Uterus (tissue), 2 donors: ENCODE results near the gene LOX.

Experiments
- CTCF ChIP-seq, 4 experiments: fragments of 200-600 bp in 2 of 4; fragments of 450-650 bp in 2 of 4; sonication (generic) in 2 of 4; IDR thresholded peaks; one replicate each; pipeline ENCODE4 v1.5.1; 2016 to 2019; ENCODE audit warnings: antibody characterized with exemption in 4 of 4, mild to moderate bottlenecking in 2 of 4, moderate library complexity in 1 of 4
- POLR2A ChIP-seq, 2 donors: fragments of 450-650 bp; IDR thresholded peaks; one replicate each; pipeline ENCODE4 v1.6.1; 2016; ENCODE audit warnings: antibody characterized with exemption in 2 of 2, mild to moderate bottlenecking in 1 of 2, moderate library complexity in 1 of 2

- peak in 1 of 2 donors; percentile 16 for TF ChIP-seq POLR2A (IDR thresholded peaks at IDR 0.05)
- no peak for TF ChIP-seq CTCF (IDR thresholded peaks at IDR 0.05)
These were observed at the start of gene LOX for GRCh38 chr5:122078116-122079110.
